ENCODE results near the gene MSMB.
A peak's percentile ranks its signal among the peaks of the same experiment; 100 is the strongest.

Gene MSMB

DNA sequence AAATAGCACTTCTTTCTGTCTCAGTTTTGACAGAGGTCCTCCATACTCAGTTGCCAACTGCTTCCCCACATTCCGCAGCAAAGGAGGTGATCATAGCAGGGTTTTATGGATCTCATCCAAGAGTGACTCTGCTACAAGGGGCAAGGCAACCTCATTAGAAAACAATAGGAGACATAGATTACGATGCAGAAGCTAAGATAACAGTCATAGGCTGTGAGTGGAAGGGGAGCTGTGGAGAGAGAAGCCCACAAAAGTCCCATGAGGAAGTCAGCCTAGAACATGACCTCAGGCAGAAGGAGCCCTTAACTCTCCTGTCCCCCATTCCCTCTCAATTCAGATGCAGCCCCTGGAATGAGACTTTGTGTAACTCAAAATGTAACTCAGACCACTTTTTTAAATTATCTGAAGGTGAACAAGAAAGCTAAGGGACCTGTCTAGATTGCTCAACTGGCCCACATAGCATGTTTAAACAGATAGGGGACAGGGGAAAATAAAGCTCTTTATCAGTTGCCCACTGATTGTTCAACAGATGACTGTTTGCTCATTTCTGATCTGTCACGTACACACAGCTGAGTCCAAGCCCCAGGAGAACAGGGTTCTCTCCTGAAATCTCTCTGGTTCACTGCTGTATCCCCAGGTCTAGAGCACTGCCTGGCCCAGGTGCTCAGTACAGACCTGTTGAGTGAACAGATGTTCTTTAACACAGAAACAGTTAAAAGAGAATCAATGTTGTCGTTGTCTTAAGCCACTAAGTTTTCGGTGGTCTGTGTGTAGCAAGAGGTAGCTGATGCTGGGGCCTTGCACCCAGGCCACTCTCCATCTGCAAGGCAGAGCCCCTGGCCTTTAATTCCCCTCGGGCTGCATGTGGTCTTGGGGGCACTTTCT lies 14.2 kb downstream of the MSMB start:
- TF ChIP-seq, protein P1, sequence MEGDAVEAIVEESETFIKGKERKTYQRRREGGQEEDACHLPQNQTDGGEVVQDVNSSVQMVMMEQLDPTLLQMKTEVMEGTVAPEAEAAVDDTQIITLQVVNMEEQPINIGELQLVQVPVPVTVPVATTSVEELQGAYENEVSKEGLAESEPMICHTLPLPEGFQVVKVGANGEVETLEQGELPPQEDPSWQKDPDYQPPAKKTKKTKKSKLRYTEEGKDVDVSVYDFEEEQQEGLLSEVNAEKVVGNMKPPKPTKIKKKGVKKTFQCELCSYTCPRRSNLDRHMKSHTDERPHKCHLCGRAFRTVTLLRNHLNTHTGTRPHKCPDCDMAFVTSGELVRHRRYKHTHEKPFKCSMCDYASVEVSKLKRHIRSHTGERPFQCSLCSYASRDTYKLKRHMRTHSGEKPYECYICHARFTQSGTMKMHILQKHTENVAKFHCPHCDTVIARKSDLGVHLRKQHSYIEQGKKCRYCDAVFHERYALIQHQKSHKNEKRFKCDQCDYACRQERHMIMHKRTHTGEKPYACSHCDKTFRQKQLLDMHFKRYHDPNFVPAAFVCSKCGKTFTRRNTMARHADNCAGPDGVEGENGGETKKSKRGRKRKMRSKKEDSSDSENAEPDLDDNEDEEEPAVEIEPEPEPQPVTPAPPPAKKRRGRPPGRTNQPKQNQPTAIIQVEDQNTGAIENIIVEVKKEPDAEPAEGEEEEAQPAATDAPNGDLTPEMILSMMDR (IDR thresholded peaks at IDR 0.05; ENCODE audit: low read length, missing control alignments), result no peak
- no peak overlapping the region for H3K4me3 ChIP-seq (replicated peaks; ENCODE audit: low read depth, low read length)
- peak; percentile 46 for DNase-seq (ENCODE audit: low read depth)

GRCh38 chr10:46030091-46030937 lies 15.8 kb downstream of the MSMB start, which contains the start of gene NCOA4:
TSS of gene NCOA4 (minus strand) at chr10:46030623. CDS start at chr10:46016680, 13,943 bp downstream.
- peak within 1 kb of the TSS; percentile 89 for H3K4me3 ChIP-seq (replicated peaks; ENCODE audit: low read depth, low read length)
- DNase-seq (ENCODE audit: low read depth), result peak; percentile 99
- TF ChIP-seq, protein P1 (IDR thresholded peaks at IDR 0.05; ENCODE audit: low read length, missing control alignments), result peak; percentile 76

DNA sequence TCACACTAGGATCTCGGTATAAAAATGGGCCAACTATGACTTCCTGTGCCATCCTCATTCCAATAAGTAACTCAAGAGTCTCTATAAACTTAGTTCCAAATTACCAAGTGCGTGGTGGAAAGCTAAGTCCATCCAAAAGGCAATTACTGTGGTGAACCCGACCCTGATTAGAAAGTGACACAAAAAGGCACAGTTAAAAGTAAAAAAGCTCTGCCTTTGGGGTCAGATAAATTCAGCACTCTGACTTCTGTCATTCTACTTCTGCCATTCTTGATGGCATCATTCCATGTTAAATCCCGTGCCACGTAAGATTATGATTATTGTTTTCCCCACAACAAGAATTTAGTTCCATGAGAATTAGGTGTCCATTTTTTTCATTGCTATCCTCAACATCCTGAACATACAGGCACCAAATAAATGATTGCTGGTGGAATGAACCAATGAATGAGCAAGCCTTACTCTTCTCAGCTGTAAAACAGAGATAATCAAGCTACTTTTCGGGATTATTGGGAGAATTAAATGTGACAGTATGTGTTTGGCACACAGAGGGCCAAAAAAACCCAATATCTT lies 16.5 kb downstream of the MSMB start:
- TF ChIP-seq, protein P1 (IDR thresholded peaks at IDR 0.05; ENCODE audit: low read length, missing control alignments), result no peak
- peak overlapping the region; percentile 89 for H3K4me3 ChIP-seq (replicated peaks; ENCODE audit: low read depth, low read length)
- no peak for DNase-seq (ENCODE audit: low read depth)

- TF ChIP-seq, protein P1 (IDR thresholded peaks at IDR 0.05; ENCODE audit: low read length, missing control alignments), result peak; percentile 78
- H3K4me3 ChIP-seq (replicated peaks; ENCODE audit: low read depth, low read length), result peak overlapping the region; percentile 89
- peak; percentile 81 for DNase-seq (ENCODE audit: low read depth)
Observed at GRCh38 chr10:46028584-46029460, 17.2 kb downstream of the MSMB start.

DNA sequence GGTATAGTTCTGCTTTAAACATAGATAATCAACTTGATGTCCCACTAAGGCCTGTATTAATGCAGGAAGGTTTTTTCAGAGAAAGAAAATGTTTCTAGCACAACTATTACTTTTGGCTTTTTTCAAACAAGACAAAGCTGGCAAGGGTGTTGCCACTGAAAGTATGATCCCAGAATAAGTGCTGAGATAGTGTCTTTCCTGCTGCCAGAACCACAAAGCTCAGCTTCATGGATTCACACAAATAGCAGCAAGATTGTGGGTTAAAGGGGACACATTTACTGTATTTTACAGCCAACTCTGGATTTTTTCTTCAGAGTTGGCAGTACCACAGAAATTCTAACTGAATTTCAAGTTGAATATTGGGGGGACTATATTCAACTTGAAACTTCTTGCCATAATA lies 20.0 kb downstream of the MSMB start:
- TF ChIP-seq, protein P1 (IDR thresholded peaks at IDR 0.05; ENCODE audit: low read length, missing control alignments), result no peak
- no peak for DNase-seq (ENCODE audit: low read depth)
- H3K4me3 ChIP-seq (replicated peaks; ENCODE audit: low read depth, low read length), result no peak overlapping the region

DNA sequence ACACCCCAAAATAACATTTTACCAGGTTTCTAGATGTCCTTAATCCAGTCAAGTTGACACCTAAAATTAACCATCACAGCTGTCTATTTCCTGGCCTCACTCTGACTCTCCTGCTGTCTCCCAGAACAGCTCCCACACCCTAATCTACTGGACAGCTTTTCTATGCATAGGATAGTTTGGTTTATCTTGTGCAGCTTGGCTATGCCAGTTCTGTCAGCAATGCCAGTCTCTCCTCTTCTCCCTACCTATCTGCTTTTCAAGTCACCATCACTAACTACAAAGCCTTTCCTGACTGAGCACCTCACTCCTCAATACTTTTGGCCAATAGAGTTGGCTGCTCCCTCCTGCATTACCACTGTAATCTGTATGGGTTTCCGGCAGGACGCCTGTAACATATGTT lies 20.7 kb downstream of the MSMB start:
- no peak overlapping the region for H3K4me3 ChIP-seq (replicated peaks; ENCODE audit: low read depth, low read length)
- no peak for DNase-seq (ENCODE audit: low read depth)
- TF ChIP-seq, protein P1 (IDR thresholded peaks at IDR 0.05; ENCODE audit: low read length, missing control alignments), result no peak

Measured in fibroblast of pulmonary artery (primary cell).